GM12878 (cell line): Measurements from ENCODE around the gene CIDEA. TPM values are rescaled to one million over a fixed set of nuclear protein-coding genes. Genes with fewer than 3 reads are reported as not detected.

Experiments used
- ATAC-seq: fragments of 200-7000 bp; cut with Tn5 transposase; 3 replicates; pipeline ENCODE4 v1.9.1; 2020; ENCODE audit warnings: mild to moderate bottlenecking, moderate library complexity
- BruUV-seq: library from RNA; stranded (reverse); fragments of 400-500 nt; replicated peaks from 2 replicates; lab custom pipeline; 2021; lab: Mats Ljungman, UMichigan
- CTCF ChIA-PET: fragments of 300-600 bp; sonication (Branson Sonifier 250); formaldehyde crosslinking; extraction: SDS; loops from one replicate; lab custom pipeline; 2021; ENCODE audit warnings: inconsistent platforms; lab: Yijun Ruan, JAX
- POLR2A ChIA-PET: fragments of 350-600 bp; formaldehyde crosslinking; extraction: SDS; loops from one replicate; lab custom pipeline; 2021; ENCODE audit warnings: inconsistent platforms; lab: Charles Lee
- RAD21 ChIA-PET: fragments of 300-600 bp; sonication (Branson Sonifier 250); formaldehyde crosslinking; loops from one replicate; lab custom pipeline; 2023; ENCODE audit warnings: antibody characterized with exemption; ENCODE audit not compliant: unreplicated experiment; lab: Charles Lee
- SMC1A ChIA-PET: fragments of 300-600 bp; sonication (Branson Sonifier 250); formaldehyde crosslinking; loops from one replicate; lab custom pipeline; 2023; ENCODE audit not compliant: unreplicated experiment, uncharacterized antibody; lab: Charles Lee
- DNase-seq: peaks from one replicate; pipeline ENCODE4 v3.0.0-alpha.2; 2011; ENCODE audit warnings: low read depth, low spot score
- FAIRE-seq: peaks from 3 replicates; lab custom pipeline; 2011; peaks lifted over from hg19 to GRCh38; lab: Jason Lieb, UNC
- H2AFZ ChIP-seq: 2 replicates; pipeline ENCODE4 v1.6.0; 2011; ENCODE audit warnings: low read depth, low read length, control low read depth; ENCODE audit not compliant: control insufficient read depth
- H3K27ac ChIP-seq: 2 replicates; pipeline ENCODE4 v1.5.1; 2011; ENCODE audit warnings: control low read depth; ENCODE audit not compliant: control insufficient read depth, insufficient read depth
- H3K27me3 ChIP-seq, 2 experiments: replicated peaks in 1 of 2; 2 replicates each; pipeline versions ENCODE4 v1.6.0 to v1.6.1; 2011; ENCODE audit warnings: low read length in 1 of 2; ENCODE audit not compliant: control insufficient read depth in 2 of 2, insufficient read depth in 2 of 2
- H3K36me3 ChIP-seq, 2 experiments: 2 replicates each; pipeline ENCODE4 v1.5.1; 2011; ENCODE audit warnings: low read length in 1 of 2; ENCODE audit not compliant: control insufficient read depth in 2 of 2, insufficient read depth in 2 of 2
- H3K4me1 ChIP-seq: 2 replicates; pipeline ENCODE4 v1.6.1; 2011; ENCODE audit warnings: mild to moderate bottlenecking, low read length, moderate library complexity, mixed read lengths; ENCODE audit not compliant: control insufficient read depth, insufficient read depth
- H3K4me2 ChIP-seq: 2 replicates; pipeline ENCODE4 v1.6.0; 2011; ENCODE audit warnings: control low read depth; ENCODE audit not compliant: control insufficient read depth, insufficient read depth
- H3K4me3 ChIP-seq: fragments of 200-600 bp; sonication (generic); 2 replicates; pipeline ENCODE4 v1.5.1; 2016
- H3K79me2 ChIP-seq: 2 replicates; pipeline ENCODE4 v1.6.0; 2011; ENCODE audit warnings: low read length; ENCODE audit not compliant: control insufficient read depth, insufficient read depth
- H3K9ac ChIP-seq: 2 replicates; pipeline ENCODE4 v1.8.0; 2011; ENCODE audit warnings: low read length, control low read depth, mixed read lengths; ENCODE audit not compliant: control insufficient read depth, insufficient read depth
- H3K9me3 ChIP-seq: replicated peaks from 3 replicates; pipeline ENCODE4 v1.5.1; 2011; ENCODE audit warnings: mild to moderate bottlenecking, low read length; ENCODE audit not compliant: control insufficient read depth, insufficient read depth
- H4K20me1 ChIP-seq: 2 replicates; pipeline ENCODE4 v1.6.0; 2011; ENCODE audit not compliant: control insufficient read depth, insufficient read depth
- ASH2L ChIP-seq: fragments of 300-600, 200-600 bp; sonication (generic); IDR thresholded peaks from 2 replicates; pipeline ENCODE4 v1.6.1; 2017; ENCODE audit warnings: low read depth, mild to moderate bottlenecking, borderline replicate concordance
- ATF3 ChIP-seq: IDR thresholded peaks from 2 replicates; pipeline ENCODE4 v1.6.1; 2011; ENCODE audit warnings: low read depth, mild to moderate bottlenecking, low read length, moderate library complexity, borderline replicate concordance; ENCODE audit errors: extremely low read depth
- CHD2 ChIP-seq: IDR thresholded peaks from 2 replicates; pipeline ENCODE4 v1.6.1; 2011; ENCODE audit warnings: low read depth, low read length, improper control_type of control experiment, borderline replicate concordance
- CUX1 ChIP-seq: IDR thresholded peaks from 2 replicates; pipeline ENCODE4 v1.6.1; 2012; ENCODE audit warnings: improper control_type of control experiment, low read depth, low read length; ENCODE audit not compliant: insufficient replicate concordance
- EP300 ChIP-seq, 2 experiments: fragments of 150-350 bp in 1 of 2; IDR thresholded peaks; 2 replicates each; pipeline ENCODE4 v1.6.1; 2011 to 2012; ENCODE audit warnings: low read depth in 2 of 2, low read length in 2 of 2, borderline replicate concordance in 1 of 2, improper control_type of control experiment in 1 of 2, inconsistent platforms in 1 of 2; ENCODE audit not compliant: control insufficient read depth in 1 of 2
- IKZF1 ChIP-seq: fragments of 450-650 bp; conservative IDR thresholded peaks from 2 replicates; pipeline ENCODE4 v1.6.1; 2017; ENCODE audit warnings: antibody characterized with exemption, mild to moderate bottlenecking
- MLLT1 ChIP-seq: fragments of 450-650 bp; IDR thresholded peaks from 2 replicates; pipeline ENCODE4 v1.6.1; 2016; ENCODE audit warnings: mild to moderate bottlenecking
- POLR2AphosphoS5 ChIP-seq: IDR thresholded peaks from 2 replicates; pipeline ENCODE4 v1.6.1; 2011; ENCODE audit warnings: mild to moderate bottlenecking, low read length, inconsistent platforms
- RAD21 ChIP-seq: IDR thresholded peaks from 2 replicates; pipeline ENCODE4 v1.6.1; 2011; ENCODE audit warnings: mild to moderate bottlenecking, low read depth, low read length, moderate library complexity; ENCODE audit not compliant: insufficient read depth
- SMAD1 ChIP-seq: fragments of 450-650 bp; IDR thresholded peaks from 2 replicates; pipeline ENCODE4 v1.6.1; 2018; ENCODE audit warnings: mild to moderate bottlenecking, low read depth; ENCODE audit not compliant: partially characterized antibody
- SMC3 ChIP-seq: IDR thresholded peaks from 2 replicates; pipeline ENCODE4 v1.6.1; 2011; ENCODE audit warnings: low read length, improper control_type of control experiment, borderline replicate concordance
- STAT3 ChIP-seq: IDR thresholded peaks from 2 replicates; pipeline ENCODE4 v1.6.1; 2011; ENCODE audit warnings: low read depth, low read length, improper control_type of control experiment
- WRNIP1 ChIP-seq: IDR thresholded peaks from 2 replicates; pipeline ENCODE4 v1.6.1; 2011; ENCODE audit warnings: low read depth, low read length, improper control_type of control experiment, borderline replicate concordance
- WGBS: methylation state at CpG from one replicate; pipeline ENCODE4 v1.1.6; 2016; ENCODE audit warnings: low lambda C conversion rate; ENCODE audit not compliant: insufficient replicate concordance, insufficient coverage; ENCODE audit errors: missing lambda C conversion rate; 5-methylcytosine and 5-hydroxymethylcytosine counted together
- in situ Hi-C: fragments of 300-500 bp; cut with MboI; formaldehyde crosslinking; loops from 9 replicates; pipeline ENCODE4 v1.14.3; 2018; ENCODE audit warnings: mixed read lengths
- intact Hi-C: fragments of 100-400 bp; cut with micrococcal nuclease; formaldehyde crosslinking; loops from one replicate; pipeline ENCODE4 v1.14.2; 2022; ENCODE audit not compliant: unreplicated experiment
- polyA plus RNA-seq, 11 experiments: library from polyadenylated mRNA; depleted of rRNA in 4 of 11; unstranded in 6 of 11; stranded (reverse) in 5 of 11; fragments of >200 nt; fragmentation: Nextera tagmentation in 4 of 11; fragmentation: Illumina TruSeq in 1 of 11; extraction: Ambion mirVana in 4 of 11; extraction: Trizol in 1 of 11; gene quantifications; 1 replicate in 1 of 11; 2 replicates in 10 of 11; pipeline versions ENCODE4 v1.2.1 to v1.2.3, GENCODE V29; 2011 to 2016; ENCODE audit warnings: inconsistent platforms in 2 of 11, missing spikeins in 2 of 11, low read depth in 1 of 11
- total RNA-seq, 4 experiments: library from RNA; depleted of rRNA in 3 of 4; stranded (reverse); fragments of >200 nt in 3 of 4; fragmentation: Illumina TruSeq in 1 of 4; extraction: Trizol in 1 of 4; gene quantifications; 2 replicates each; pipeline versions ENCODE4 v1.2.1 to v1.2.3, GENCODE V29; 2013 to 2021
- TF ChIP-seq, protein P1 (sequence below): IDR thresholded peaks from 2 replicates; pipeline ENCODE4 v1.6.1; 2011; ENCODE audit warnings: mild to moderate bottlenecking, low read depth, low read length, moderate library complexity; ENCODE audit not compliant: insufficient replicate concordance

The CIDEA gene
- total and polyA plus RNA-seq, 10 of the 15 experiments (the other 5 are each of a cell fraction or from before 2014, with no cell fraction given), result not detected

DNA sequence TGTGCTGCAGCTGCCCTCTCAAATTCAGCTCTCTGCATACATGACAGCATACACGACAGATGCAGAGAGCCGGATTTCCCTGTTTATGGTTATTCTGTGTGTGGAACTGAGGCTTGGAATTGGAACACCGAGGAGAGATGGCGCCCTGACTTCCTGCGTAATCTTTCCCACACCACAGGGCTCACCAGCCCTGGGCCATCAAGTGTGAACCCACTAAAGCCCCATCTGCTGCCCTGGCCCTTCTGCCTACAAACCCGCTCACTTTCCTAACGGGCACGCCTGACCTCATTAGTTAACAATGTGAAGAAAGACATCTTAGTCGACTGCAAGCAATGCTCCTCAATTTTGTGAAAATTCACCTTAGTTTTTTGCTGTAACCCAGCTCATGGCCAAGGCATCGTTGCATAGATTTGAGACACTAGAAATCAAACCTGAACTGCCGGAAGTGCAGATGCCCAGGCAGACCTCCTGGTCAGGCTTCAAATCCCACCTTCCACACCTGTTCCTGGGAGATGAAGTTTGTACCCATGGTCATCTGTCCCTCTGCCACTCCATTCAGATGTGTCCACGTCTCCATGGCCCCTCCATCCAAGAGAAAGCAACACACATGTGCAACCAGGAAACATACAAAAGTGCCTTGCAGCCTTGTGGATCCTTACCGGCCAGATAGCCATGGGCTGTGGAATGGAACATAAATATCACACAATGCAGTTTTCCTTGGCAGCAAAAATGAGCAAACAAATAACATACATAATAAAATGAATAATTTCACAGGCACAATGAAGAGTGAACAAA is 5.0 kb upstream of the CIDEA start:
- POLR2A ChIA-PET, result no interaction called here
- ATAC-seq (no peak), FAIRE-seq (no peak), DNase-seq (no peak)
- Histone ChIP-seq H3K4me1 (no peaks in the 10 kb centered on the region), H3K4me3 (no peak overlapping the region), H3K36me3 (no peaks in the 10 kb centered on the region), H3K79me2 (no peaks in the 10 kb centered on the region), H2AFZ (no peak overlapping the region), H3K4me2 (no peak overlapping the region), H3K27me3 (peaks cover 3 to 9% of the 10 kb centered on the region in 2 experiments), H4K20me1 (no peaks in the 10 kb centered on the region), H3K9me3 (no peaks in the 10 kb centered on the region), H3K9ac (no peak overlapping the region), H3K27ac (no peak overlapping the region)
- BruUV-seq, result no TSS peak
- CTCF ChIA-PET, result interaction anchor here (0.5 to 0.6 kb wide), 2 partner anchors 65 to 1825 kb away, joined by 3 read pairs; no protein-coding TSS in a partner anchor
- SMC1A ChIA-PET, result no interaction called here
- in situ Hi-C loops, result no loop called here
- intact Hi-C loops, result no loop called here
- 27% methylated on average over 13 of the region's 13 CpGs for whole genome bisulfite sequencing
- RAD21 ChIA-PET, result no interaction called here
- no peak for TF ChIP-seq ATF3
- TF ChIP-seq CHD2, result no peak
- TF ChIP-seq SMC3, result no peak
- no peak for TF ChIP-seq IKZF1
- TF ChIP-seq, protein P1, sequence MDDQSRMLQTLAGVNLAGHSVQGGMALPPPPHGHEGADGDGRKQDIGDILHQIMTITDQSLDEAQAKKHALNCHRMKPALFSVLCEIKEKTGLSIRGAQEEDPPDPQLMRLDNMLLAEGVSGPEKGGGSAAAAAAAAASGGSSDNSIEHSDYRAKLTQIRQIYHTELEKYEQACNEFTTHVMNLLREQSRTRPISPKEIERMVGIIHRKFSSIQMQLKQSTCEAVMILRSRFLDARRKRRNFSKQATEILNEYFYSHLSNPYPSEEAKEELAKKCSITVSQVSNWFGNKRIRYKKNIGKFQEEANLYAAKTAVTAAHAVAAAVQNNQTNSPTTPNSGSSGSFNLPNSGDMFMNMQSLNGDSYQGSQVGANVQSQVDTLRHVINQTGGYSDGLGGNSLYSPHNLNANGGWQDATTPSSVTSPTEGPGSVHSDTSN, result no peak
- TF ChIP-seq STAT3, result no peak
- TF ChIP-seq MLLT1, result no peak
- TF ChIP-seq EP300 (IDR thresholded peaks at IDR 0.05; ENCODE audit: borderline replicate concordance in 1 of 2, control insufficient read depth in 1 of 2, low read depth in 2 of 2, low read length in 2 of 2), result no peak
- no peak for TF ChIP-seq RAD21
- no peak for TF ChIP-seq WRNIP1
- no peak for TF ChIP-seq ASH2L
- no peak for TF ChIP-seq CUX1
- no peak for TF ChIP-seq POLR2AphosphoS5
- TF ChIP-seq SMAD1, result no peak
